ENCODE results near the gene RDX. TPM values are rescaled to one million over a fixed set of nuclear protein-coding genes. Genes with fewer than 3 reads are reported as not detected.

The RDX gene
- total and polyA plus RNA-seq, 2 donors (not counting 1 experiment from before 2014, with no cell fraction given): 4.4 to 34.8 TPM

GRCh38 chr11:110190885-110191284 is 105.5 kb downstream of the RDX start:
- H3K27ac ChIP-seq (ENCODE audit: low read length in 2 of 2): no peak overlapping the region
- no peak overlapping the region for H2AFZ ChIP-seq (ENCODE audit: insufficient read depth, low read depth, low read length, poor library complexity, severe bottlenecking)
- no CpG with 5 or more reads among the region's 1 CpG for WGBS (ENCODE audit: insufficient coverage)
- H3K9ac ChIP-seq (ENCODE audit: low read length): no peak overlapping the region
- Mint-ChIP-seq H3K9me3 (ENCODE audit: insufficient read depth) (peaks cover 14% of the 10 kb centered on the region), H3K27me3 (peaks cover 53% of the 10 kb centered on the region), H3K4me3 (no peak overlapping the region), H3K4me1 (peaks cover 10% of the 10 kb centered on the region), H3K27ac (no peak overlapping the region)
- no peaks in the 10 kb centered on the region for H3K79me2 ChIP-seq (ENCODE audit: control insufficient read depth, insufficient read depth, low read length)
- peaks cover 5 to 11% (median 5%) of the 10 kb centered on the region in 3 donors for H3K9me3 ChIP-seq (ENCODE audit: control extremely low read depth in 1 of 3, control insufficient read depth in 2 of 3, insufficient read depth in 1 of 3, low read length in 2 of 3)
- H3K4me2 ChIP-seq (replicated peaks; ENCODE audit: low read depth, low read length, poor library complexity, severe bottlenecking): no peak overlapping the region
- no peaks in the 10 kb centered on the region for H4K20me1 ChIP-seq (ENCODE audit: control insufficient read depth, insufficient read depth, low read length, poor library complexity, severe bottlenecking)
- TF ChIP-seq, protein P1, sequence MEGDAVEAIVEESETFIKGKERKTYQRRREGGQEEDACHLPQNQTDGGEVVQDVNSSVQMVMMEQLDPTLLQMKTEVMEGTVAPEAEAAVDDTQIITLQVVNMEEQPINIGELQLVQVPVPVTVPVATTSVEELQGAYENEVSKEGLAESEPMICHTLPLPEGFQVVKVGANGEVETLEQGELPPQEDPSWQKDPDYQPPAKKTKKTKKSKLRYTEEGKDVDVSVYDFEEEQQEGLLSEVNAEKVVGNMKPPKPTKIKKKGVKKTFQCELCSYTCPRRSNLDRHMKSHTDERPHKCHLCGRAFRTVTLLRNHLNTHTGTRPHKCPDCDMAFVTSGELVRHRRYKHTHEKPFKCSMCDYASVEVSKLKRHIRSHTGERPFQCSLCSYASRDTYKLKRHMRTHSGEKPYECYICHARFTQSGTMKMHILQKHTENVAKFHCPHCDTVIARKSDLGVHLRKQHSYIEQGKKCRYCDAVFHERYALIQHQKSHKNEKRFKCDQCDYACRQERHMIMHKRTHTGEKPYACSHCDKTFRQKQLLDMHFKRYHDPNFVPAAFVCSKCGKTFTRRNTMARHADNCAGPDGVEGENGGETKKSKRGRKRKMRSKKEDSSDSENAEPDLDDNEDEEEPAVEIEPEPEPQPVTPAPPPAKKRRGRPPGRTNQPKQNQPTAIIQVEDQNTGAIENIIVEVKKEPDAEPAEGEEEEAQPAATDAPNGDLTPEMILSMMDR (IDR thresholded peaks at IDR 0.05): no peak
- TF ChIP-seq EZH2 (IDR thresholded peaks at IDR 0.05; ENCODE audit: borderline replicate concordance, insufficient read depth, low read depth, low read length, poor library complexity, severe bottlenecking): no peak
- DNase-seq (no peak), ATAC-seq (ENCODE audit: low read depth) (no peak)
- POLR2A ChIA-PET: no interaction called here
- peaks cover 0 to 27% (median 11%) of the 10 kb centered on the region in 4 experiments for H3K27me3 ChIP-seq (replicated peaks in 1 of 4; ENCODE audit: control extremely low read depth in 1 of 4, control insufficient read depth in 3 of 4, insufficient read depth in 4 of 4, low read length in 3 of 4)
- CTCF ChIA-PET: interaction anchor here (0.6 kb wide), 1 partner anchor 167 kb away, joined by 4 read pairs; no protein-coding TSS in a partner anchor
- intact Hi-C loops (cut with micrococcal nuclease): no loop called here
- no peaks in the 10 kb centered on the region for H3K36me3 ChIP-seq (replicated peaks in 1 of 2; ENCODE audit: control extremely low read depth in 1 of 2, control insufficient read depth in 1 of 2, extremely low read depth in 1 of 2, insufficient read depth in 2 of 2, low read length in 1 of 2)
- H3K4me3 ChIP-seq (ENCODE audit: control extremely low read depth in 1 of 5, extremely low read depth in 1 of 5, insufficient read depth in 1 of 5, low read depth in 2 of 5, low read length in 4 of 5): no peak overlapping the region
- peaks cover 5 to 9% of the 10 kb centered on the region in 2 donors for H3K4me1 ChIP-seq (ENCODE audit: control insufficient read depth in 2 of 2, insufficient read depth in 2 of 2, low read length in 2 of 2)

DNA sequence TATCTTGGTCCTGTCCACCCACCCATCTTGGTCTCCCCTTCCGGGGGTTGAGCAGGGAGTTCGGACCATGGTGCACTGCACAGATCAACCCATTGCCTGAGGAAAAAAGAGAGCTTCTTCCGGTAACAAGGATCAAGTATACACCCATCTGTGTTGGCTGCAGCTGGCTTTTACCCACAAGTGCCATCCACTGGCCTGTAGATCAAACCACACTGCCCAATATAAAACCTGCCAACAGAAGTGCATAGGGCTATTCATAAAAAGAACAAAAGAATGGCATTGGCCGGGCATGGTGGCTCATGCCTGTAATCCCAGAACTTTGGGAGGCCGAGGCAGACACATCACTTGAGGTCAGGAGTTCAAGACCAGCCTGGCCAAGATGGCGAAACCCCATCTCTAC is 108.7 kb downstream of the RDX start:
- ChIA-PET CTCF (no interaction called here), POLR2A (no interaction called here)
- ATAC-seq (ENCODE audit: low read depth) (no peak), DNase-seq (no peak)
- Histone ChIP-seq H3K36me3 (replicated peaks in 1 of 2; ENCODE audit: control extremely low read depth in 1 of 2, control insufficient read depth in 1 of 2, extremely low read depth in 1 of 2, insufficient read depth in 2 of 2, low read length in 1 of 2) (no peaks in the 10 kb centered on the region), H3K9me3 (ENCODE audit: control extremely low read depth in 1 of 3, control insufficient read depth in 2 of 3, insufficient read depth in 1 of 3, low read length in 2 of 3) (peaks cover 4 to 11% (median 5%) of the 10 kb centered on the region in 3 donors), H3K27ac (ENCODE audit: low read length in 2 of 2) (no peak overlapping the region), H2AFZ (ENCODE audit: insufficient read depth, low read depth, low read length, poor library complexity, severe bottlenecking) (no peak overlapping the region), H3K27me3 (replicated peaks in 1 of 4; ENCODE audit: control extremely low read depth in 1 of 4, control insufficient read depth in 3 of 4, insufficient read depth in 4 of 4, low read length in 3 of 4) (peaks cover 0 to 19% (median 5%) of the 10 kb centered on the region in 4 experiments), H3K79me2 (ENCODE audit: control insufficient read depth, insufficient read depth, low read length) (no peaks in the 10 kb centered on the region), H3K4me1 (ENCODE audit: control insufficient read depth in 2 of 2, insufficient read depth in 2 of 2, low read length in 2 of 2) (peaks cover 5% of the 10 kb centered on the region in 2 donors), H4K20me1 (ENCODE audit: control insufficient read depth, insufficient read depth, low read length, poor library complexity, severe bottlenecking) (no peaks in the 10 kb centered on the region), H3K4me3 (ENCODE audit: control extremely low read depth in 1 of 5, extremely low read depth in 1 of 5, insufficient read depth in 1 of 5, low read depth in 2 of 5, low read length in 4 of 5) (no peak overlapping the region), H3K9ac (ENCODE audit: low read length) (no peak overlapping the region), H3K4me2 (replicated peaks; ENCODE audit: low read depth, low read length, poor library complexity, severe bottlenecking) (no peak overlapping the region)
- Mint-ChIP-seq H3K4me3 (no peak overlapping the region), H3K9me3 (ENCODE audit: insufficient read depth) (peaks cover 11% of the 10 kb centered on the region), H3K27ac (no peak overlapping the region), H3K4me1 (peaks cover 7% of the 10 kb centered on the region), H3K27me3 (peaks cover 56% of the 10 kb centered on the region)
- no peak for TF ChIP-seq EZH2 (IDR thresholded peaks at IDR 0.05; ENCODE audit: borderline replicate concordance, insufficient read depth, low read depth, low read length, poor library complexity, severe bottlenecking)
- TF ChIP-seq, protein P1 (IDR thresholded peaks at IDR 0.05): no peak
- intact Hi-C loops (cut with micrococcal nuclease): no loop called here
- WGBS (ENCODE audit: insufficient coverage): 97% methylated on average over 4 of the region's 6 CpGs
